NCI-H748 treated with DMSO at 0.1 percent for 48 hours (cell line): ENCODE measurements around the gene PTPMT1.
"Not testable (repeated sequence)": the region's sequence is repeated elsewhere in the genome, so short reads cannot be mapped to it uniquely, and the experiment has no call there.

Experiments
- DNase-seq: peaks from one replicate; lab custom pipeline; 2025; lab: John Stamatoyannopoulos, UW

The PTPMT1 gene

DNA sequence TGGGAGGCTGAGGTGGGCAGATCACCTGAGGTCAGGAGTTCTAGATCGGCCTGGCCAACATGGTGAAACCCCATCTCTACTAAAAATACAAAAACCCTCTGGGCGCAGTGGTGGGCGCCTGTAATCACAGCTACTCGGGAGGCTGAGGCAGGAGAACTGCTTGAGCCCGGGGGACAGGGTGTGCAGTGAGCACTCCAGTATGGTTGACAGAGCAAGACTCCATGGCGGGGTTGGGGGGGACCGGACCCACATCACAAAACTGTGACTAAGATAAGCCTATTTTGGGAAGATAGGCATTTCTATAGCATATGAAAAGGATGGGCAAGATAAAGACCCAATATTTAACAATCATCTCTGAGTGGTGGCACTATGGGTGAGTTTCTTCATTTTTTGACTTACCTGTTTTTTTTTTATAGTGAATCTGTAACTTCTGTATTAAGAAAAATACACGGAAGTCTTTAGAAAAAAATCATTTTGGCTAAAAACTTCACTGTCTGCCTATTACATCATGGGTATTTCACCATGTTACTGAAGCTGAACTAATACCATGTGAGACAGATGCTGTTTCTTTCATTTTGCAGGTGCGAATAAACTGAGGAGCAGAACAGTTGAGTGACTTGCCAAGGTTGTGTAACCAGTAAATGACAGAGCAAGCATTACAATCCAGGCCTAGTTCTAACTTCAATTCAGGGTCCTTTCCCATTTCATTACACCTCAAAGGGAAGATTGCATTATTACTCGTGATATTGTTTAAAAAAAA is 14.9 kb upstream of the PTPMT1 start:
- DNase-seq, result no peak

GRCh38 chr11:47551086-47551485 is 14.3 kb upstream of the PTPMT1 start:
- DNase-seq, result no peak

DNA sequence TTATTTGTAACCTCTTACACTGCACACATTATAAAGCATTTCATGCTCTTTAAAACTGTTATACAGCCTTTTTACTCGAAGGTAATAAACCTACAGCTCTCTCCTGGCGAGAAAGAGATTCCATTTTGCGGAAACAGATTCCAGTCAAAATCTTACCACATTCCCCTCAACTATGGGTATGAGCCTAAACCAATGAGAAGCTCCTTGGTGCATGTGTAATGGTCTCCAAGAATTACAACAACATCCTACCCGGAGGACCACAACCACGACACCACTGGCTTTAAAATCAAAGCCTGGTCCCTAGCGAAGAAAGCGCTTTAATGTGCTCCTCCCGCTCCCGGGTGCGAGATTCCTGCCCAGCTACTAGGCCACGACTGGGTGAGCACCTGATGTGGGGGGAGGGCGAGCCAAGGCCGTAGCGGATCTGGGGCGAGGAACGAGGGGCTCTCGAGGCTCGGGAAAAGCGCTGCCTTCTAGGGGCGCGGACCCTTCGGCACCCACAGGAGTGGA is 13.3 kb upstream of the PTPMT1 start:
- DNase-seq, result no peak

- DNase-seq, result peak; percentile 79
Measured at GRCh38 chr11:47552566-47553405, 12.6 kb upstream of the PTPMT1 start, which contains the start of gene CELF1. Gene CELF1, minus strand, starts transcription at chr11:47553132. Its CDS starts 53,609 bp downstream, at chr11:47499523.

- DNase-seq, result no peak
Measured at GRCh38 chr11:47553406-47553743, 12.0 kb upstream of the PTPMT1 start.

- DNase-seq, result not testable (repeated sequence)
Measured at GRCh38 chr11:47557004-47557403, 8.4 kb upstream of the PTPMT1 start.

DNA sequence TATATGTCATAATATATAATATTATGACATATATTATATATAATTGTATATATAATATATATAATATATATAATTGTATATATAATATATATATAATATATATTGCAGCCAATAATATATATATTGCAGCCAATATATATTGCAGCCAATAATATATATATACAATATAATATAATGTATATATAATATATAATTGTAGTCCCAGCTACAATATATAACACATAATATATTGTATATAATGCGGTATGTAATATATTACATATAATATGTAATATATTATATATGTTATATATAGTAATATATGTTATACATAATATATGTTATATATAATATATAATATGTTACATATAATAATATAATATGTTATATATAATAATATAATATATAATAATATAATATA is 6.7 kb upstream of the PTPMT1 start:
- DNase-seq, result no peak

- no peak for DNase-seq
Measured at GRCh38 chr11:47560426-47560825, 5.0 kb upstream of the PTPMT1 start.

DNA sequence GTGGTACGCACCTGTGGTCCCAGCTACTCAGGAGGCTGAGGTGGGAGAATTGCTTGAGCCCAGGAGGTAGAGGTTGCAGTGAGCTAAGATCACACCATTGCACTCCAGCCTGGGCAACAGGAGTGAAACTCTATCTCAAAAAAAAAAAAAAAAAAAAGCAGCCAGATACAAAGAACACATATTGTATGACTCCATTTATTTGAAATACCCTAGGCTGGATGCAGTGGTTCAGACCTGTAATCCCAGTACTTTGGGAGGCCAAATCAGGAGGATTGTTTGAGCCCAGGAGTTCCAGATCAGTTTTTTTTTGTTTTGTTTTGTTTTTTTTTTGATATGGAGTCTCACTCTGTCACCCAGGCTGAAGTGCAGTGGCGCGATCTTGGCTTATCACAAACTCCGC is 3.0 kb upstream of the PTPMT1 start:
- not testable (repeated sequence) for DNase-seq

- not testable (repeated sequence) for DNase-seq
Measured at GRCh38 chr11:47564366-47564765, 1.0 kb upstream of the PTPMT1 start.

DNA sequence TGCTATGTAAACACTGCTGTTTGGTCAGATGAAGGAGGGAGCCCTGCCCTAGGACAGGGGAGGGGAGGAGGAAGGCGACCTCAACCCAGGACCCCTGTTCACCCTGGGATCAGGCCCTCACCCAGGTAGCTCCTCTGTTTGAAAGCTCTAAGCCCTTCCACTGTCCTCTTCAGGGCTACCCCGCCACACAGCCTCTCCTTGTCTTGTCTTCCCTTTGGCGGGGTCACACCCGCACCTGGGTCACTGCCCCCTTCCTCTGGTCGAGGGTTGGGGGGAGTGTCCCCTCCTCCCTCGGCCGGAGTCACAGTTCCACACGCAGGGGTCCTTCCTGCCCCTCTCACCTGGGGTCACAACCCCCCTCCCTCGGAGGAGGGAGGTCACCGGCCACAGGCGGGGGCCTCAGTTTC is 463 bp upstream of the PTPMT1 start:
- DNase-seq, result no peak

- no peak for DNase-seq
Measured at GRCh38 chr11:47566149-47566698, 825 bp downstream of the PTPMT1 start.

- no peak for DNase-seq
Measured at GRCh38 chr11:47569646-47570045, 4.2 kb downstream of the PTPMT1 start.

- no peak for DNase-seq
Measured at GRCh38 chr11:47570651-47571356, 5.4 kb downstream of the PTPMT1 start.

GRCh38 chr11:47571357-47571729 is 5.9 kb downstream of the PTPMT1 start:
- no peak for DNase-seq

- no peak for DNase-seq
Measured at GRCh38 chr11:47571895-47572294, 6.5 kb downstream of the PTPMT1 start.

DNA sequence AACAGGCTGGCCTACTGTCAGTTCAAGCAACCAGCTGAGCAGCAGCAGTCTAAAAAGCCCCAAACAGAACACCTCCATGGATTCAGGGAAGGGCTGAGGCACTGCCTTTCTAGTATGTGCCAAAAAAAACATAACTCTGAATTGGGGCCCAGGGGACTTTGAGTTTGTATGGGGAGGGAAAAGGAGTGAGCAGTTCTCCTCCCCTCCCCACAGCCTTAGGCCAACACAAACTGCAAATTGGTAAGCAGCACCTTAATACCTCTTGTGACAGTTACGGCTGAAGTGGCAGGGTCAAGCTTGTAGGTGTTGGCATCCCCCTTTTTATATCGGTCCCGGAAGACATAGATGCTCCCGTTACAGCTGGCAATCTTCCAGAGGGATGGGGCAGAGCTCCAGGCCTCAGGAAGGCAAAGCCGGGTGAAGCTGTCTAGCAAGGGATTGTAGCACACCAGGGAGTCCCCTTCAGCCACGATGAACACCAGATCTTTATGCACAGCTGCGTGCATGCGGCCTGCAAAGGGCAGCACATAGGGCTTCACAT is 7.4 kb downstream of the PTPMT1 start:
- no peak for DNase-seq

- DNase-seq, result no peak
Measured at GRCh38 chr11:47573321-47573720, 7.9 kb downstream of the PTPMT1 start.

DNA sequence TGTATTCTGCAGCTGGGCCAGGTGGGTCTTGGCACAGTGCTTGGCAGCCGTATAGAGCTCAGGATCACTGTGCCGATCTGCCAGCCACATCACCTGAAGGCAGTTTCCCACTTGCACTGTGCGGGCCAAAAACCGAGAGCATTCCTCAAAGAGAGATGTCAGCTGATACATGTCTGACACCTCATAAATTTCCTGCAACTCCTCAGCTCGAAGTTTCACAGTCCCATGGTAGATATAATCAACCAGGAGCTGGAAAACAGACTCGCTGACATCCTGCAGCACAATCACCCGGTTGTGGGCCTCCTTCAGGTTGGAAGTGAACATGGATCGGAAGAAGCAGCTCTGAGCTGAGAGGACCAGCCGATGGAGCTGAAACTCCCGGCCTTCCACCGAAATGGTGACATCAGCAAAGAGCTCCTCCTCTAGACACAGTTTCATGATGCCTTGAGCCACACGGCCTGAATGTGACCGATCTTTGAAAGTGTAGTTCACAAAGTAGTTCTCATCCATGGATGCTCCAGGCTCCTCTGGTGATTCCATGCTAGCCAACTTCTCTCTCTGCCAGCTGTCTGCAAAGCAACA is 12.2 kb downstream of the PTPMT1 start:
- DNase-seq, result no peak

- peak; percentile 85 for DNase-seq
Measured at GRCh38 chr11:47578524-47579494, 13.4 kb downstream of the PTPMT1 start, which contains the start of the genes KBTBD4 and NDUFS3. Gene KBTBD4, minus strand, starts transcription at chr11:47578970. Its CDS starts 19 bp downstream, at chr11:47578951. Gene NDUFS3, plus strand, starts transcription at chr11:47579074. Its CDS starts 18 bp downstream, at chr11:47579092.
